ENCODE results near the gene CDK11A.
"Not testable (repeated sequence)": the region's sequence is repeated elsewhere in the genome, so short reads cannot be mapped to it uniquely, and the experiment has no call there.

Gene CDK11A

GRCh38 chr1:1754051-1754815 is 30.1 kb upstream of the CDK11A start:
- DNase-seq = no peak

DNA sequence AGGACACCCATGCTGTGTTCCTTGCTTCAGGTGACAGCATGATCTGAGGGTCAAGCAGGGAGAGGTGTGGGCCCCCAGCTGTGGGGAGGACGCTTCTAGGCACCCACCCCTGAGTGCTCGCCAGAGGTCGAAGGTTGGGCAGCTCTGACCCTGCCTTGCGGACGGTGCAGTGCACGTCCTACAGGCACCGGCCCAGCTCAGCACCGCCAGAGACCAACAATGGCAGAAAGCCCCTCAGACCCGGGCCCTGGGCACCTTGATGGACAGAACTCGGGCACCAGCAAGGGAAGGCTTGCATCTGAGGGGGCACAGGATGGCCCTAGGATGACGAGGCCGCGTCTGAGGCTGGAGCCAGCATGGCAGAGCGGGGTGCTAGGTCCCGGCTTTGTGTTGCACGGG is 29.4 kb upstream of the CDK11A start:
- no peak for DNase-seq

DNA sequence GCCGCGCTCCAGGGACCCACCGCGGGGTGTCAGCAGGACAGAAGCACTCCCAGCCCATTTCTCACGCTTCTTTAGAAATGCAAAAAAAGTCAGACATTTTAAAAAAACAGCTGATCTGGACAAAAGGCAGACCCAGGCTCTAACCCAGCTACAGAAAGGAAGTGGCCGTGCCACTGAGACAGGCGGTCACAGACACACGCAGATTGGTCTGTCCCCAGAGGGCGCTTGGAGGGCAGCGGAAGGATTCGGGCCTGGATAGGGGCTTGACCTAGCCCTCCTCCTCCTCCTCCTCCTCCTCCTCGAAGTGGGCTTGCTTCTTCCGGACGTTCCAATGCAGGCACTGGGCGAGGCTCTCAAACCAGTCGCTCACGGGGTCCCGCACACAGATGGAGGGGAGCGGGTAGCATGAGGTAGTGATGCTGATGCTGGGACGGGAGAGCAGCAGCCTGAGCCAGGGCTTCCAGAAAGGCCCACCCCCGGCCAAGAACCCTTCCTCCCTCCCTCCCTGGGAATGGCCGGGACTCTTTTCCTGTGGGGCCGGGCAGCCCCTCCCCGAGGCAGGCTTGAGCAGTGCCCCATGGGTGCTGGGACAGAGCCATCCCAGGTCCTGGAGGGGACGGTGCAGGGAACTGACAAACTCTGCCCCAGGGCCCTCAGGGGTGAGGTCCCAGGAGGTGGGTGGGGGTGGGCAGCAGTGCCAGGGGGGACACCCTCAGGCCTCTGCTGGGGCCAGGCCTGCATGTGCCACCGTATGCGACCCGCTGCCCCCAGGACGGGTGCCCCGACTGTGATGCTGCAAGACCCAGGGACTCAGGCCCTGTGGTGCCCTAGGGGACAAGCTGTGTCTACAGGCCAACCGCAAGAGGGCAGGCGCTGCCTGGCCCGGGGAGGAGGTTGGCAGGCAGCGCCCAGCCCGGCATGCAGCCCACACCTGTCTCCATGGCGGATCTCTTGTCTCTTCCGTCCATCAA is 28.8 kb upstream of the CDK11A start:
- DNase-seq = no peak

DNA sequence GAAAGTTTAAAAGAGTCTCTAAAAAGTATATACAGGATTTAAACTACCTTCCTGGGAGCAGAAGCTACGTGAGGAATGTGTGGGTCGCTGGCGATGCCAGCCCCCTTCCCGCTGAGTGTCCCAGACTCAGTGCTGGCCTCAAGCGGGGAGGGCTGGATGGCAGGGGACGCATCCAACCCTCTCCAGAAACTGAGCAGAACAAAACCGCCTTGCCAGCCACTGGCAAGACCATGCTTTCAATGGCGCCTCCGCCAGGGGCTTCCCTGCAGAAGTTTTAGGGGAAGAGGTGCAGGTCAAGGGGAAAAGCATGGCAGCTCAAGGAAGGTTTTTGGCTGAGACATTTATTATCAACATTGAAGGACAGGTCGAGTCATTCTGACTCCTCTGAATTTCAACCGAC is 28.0 kb upstream of the CDK11A start:
- no peak for DNase-seq

GRCh38 chr1:1749941-1750340 is 25.8 kb upstream of the CDK11A start:
- DNase-seq = not testable (repeated sequence)

DNA sequence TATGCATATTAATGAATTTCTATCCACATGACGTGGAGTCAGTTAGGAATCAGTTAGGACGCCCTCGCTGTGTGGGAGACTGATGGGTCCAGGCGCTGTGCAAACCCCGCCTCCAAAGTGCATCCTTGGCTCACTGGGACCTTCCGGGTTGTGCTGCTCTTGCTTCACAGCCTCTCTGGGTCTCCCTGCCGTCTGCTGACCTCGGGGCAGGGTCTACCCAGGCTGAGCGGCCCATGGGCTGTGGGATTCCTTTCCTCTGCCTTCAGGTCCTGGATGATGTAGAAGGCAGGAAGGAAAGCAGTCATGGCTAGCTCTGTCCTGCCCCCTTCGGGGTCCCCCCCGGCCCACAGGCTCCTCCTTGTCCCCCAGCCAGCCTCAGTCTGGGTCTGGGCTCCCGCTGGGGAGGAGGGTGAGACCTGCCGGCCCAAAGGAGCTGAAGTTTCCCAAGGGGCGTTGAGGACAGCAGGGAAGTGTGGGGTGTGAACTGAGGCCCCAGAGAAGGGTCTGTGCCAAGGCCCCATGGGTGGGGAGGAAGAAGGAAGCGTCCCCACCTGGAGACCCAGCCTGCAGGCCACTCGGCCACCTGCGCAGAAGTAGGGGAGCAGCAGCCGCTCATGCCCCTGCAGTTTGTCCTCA is 24.6 kb upstream of the CDK11A start:
- DNase-seq = no peak

DNA sequence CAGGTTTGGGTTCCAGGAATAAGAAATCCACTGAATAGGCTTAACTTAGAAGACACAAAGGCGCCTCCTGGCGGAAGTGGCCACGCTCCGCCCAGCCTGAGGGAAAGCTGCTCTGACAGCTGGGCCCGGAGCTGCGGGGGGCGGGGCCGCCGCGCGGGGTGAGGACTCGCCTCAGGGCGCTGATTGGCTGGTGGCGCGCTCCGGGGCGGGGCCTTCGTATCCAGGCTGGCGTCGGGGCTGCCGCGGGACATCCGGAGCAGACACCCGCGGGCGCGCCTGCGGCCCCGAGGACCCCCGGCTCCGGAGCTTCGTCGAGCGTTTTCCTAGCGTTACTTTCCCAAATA is 22.4 kb upstream of the CDK11A start:
- not testable (repeated sequence) for DNase-seq

GRCh38 chr1:1745651-1746565 is 21.8 kb upstream of the CDK11A start:
- peak; percentile 87 for DNase-seq

- DNase-seq = not testable (repeated sequence)
Measured at GRCh38 chr1:1742529-1742928, 18.4 kb upstream of the CDK11A start.

DNA sequence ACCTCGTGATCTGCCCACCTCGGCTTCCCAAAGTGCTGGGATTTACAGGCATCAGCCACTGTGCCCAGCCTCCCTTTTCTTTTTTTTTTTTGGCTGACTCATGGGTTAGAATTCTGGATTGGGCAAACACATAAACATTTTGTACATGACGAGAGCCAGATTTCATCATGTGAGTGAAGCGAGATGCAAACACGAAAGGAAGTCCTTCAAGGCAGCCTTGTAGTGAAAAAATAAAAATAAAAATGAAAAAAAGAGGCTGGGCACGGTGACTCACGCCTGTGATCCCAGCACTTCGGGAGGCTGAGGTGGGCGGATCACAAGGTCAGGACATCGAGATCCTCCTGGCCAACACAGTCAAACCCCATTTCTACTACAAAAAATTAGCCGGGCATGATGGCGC is 16.9 kb upstream of the CDK11A start:
- DNase-seq = not testable (repeated sequence)

- not testable (repeated sequence) for DNase-seq
Measured at GRCh38 chr1:1738799-1739337, 14.7 kb upstream of the CDK11A start.

- DNase-seq = peak; percentile 16
Measured at GRCh38 chr1:1737675-1738590, 13.8 kb upstream of the CDK11A start.

DNA sequence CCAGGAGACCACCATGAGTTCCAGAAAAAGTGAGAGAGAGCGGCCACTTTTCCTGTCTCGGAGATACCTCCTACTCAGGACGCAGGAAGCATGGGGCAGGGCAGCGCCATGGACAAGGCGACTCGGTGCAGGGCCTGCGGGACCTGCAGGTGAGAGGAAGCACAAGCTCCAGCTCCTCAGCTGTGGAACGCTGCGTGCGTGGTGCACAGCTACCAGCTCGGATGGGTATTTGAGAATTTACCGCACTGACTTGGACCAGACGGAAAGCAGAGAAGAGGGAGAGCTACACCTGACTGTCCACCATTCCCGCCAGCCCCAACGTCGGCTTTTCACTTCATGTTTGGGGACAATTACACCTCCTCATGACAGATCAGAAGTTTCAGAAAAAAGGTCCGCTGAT is 8.2 kb upstream of the CDK11A start:
- no peak for DNase-seq

DNA sequence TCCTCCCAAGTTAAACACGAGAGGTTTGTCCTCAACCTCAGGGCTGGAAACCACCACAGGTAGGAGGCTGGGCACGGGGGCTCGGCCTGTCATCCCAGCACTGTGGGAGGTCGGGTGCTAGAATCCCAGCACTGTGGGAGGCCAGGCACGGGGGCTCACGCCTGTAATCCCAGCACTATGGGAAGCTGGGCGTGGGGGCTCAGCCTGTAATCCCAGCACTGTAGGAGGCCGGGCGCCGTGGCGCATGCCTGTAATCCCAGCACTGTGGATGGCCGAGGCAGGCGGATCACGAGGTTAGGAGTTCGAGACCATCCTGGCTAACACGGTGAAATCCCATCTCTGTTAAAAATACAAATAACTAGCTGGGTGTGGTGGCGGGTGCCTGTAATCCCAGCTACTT is 6.7 kb upstream of the CDK11A start:
- no peak for DNase-seq

DNA sequence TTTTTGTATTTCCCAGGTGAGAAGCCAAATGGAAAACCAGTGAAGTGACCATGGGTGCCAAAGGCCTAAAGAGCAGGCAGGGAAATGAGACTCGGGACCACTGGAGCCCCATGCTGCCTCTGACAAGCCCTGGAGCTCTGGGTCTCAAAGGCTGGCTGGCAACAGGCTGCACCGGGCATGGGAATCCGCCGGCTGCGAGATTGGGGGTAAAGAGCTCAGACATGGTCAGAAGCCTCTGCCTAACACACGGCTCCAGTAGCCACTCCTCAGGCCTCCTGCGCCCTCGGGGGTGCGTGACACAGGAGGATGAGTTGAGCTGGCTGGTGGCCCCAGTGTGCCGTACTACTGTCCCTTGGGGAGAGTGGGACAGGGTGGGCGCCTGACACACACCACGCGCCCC is 6.1 kb upstream of the CDK11A start:
- DNase-seq = not testable (repeated sequence)

GRCh38 chr1:1729116-1729816 is 5.1 kb upstream of the CDK11A start:
- not testable (repeated sequence) for DNase-seq

GRCh38 chr1:1728308-1729005 is 4.3 kb upstream of the CDK11A start:
- DNase-seq = not testable (repeated sequence)

DNA sequence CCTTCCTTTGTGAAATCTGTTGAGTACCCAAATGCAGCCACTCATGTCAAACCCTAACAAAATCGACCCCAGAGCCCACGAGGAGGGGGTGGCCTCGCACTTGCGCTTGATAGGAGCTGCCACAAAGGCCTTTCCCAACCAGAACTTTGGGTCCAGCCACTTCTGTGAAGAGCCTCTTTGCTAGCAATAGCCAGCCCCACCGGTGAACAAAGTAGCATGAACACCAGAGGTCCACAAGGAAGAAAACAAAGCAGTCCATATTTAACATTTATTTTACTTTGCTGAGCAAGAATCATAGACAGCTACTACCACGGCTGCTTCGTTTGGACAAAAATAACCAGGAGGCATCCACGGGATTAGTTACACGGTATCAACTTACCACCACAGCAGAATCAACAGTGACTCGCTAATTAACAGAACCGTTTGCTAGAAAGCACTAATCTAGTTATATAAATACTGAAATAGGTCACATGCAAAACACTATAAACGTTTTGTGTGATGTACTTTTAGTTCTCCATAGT is 3.0 kb upstream of the CDK11A start:
- not testable (repeated sequence) for DNase-seq

- not testable (repeated sequence) for DNase-seq
Measured at GRCh38 chr1:1726088-1726487, 1.9 kb upstream of the CDK11A start.

Data from activated T-cell treated with anti-CD3 and anti-CD28 coated beads, Interleukin-2, amount 50 U/mL, for 1 hour (primary cell).